Frontal cortex (tissue), 1 donor: ENCODE results near the gene GPR107. TPM values are rescaled to one million over a fixed set of nuclear protein-coding genes. Genes with fewer than 3 reads are reported as not detected.

Experiments used
- small RNA-seq: library from RNA; depleted of rRNA; stranded (forward); fragments of <200 nt; gene quantifications from one replicate; pipeline ENCODE3, GENCODE V24; 2014
- total RNA-seq: library from RNA; depleted of rRNA; stranded (reverse); fragments of >200 nt; gene quantifications from one replicate; pipeline ENCODE4 v1.2.3, GENCODE V29; 2014

GPR107 gene
- total RNA-seq, 1 donor from 2014 or later, result 21.2 TPM

Small RNA genes within 50 kb of the gene (small RNA-seq; reads per million reads assigned to genes)
- gene RF00019, result not detected

Other genes starting within 250 kb of the GPR107 start
- gene TOR1A, start 229.8 kb upstream of the GPR107 start, total RNA-seq, result 21.6 TPM
- gene C9orf78, start 218.6 kb upstream of the GPR107 start, total RNA-seq, result 53.8 TPM
- 11.8 TPM for gene USP20, start 218.4 kb upstream of the GPR107 start, total RNA-seq
- 49.7 TPM for gene FNBP1, start 10.7 kb upstream of the GPR107 start, total RNA-seq
- 229 TPM for gene NCS1, start 118.5 kb downstream of the GPR107 start, total RNA-seq
- gene HMCN2, start 211.9 kb downstream of the GPR107 start, total RNA-seq, result under 0.01 TPM